Breast epithelium (tissue), 3 donors: ENCODE results near the gene FADS2.

Source experiments
- CTCF ChIP-seq, 3 donors: fragments of 450-650 bp; IDR thresholded peaks; one replicate each; pipeline ENCODE4 v1.5.1; 2016 to 2017; ENCODE audit warnings: antibody characterized with exemption in 3 of 3, mild to moderate bottlenecking in 3 of 3, moderate library complexity in 3 of 3
- POLR2A ChIP-seq: fragments of 450-650 bp; IDR thresholded peaks from one replicate; pipeline ENCODE4 v1.6.1; 2016; ENCODE audit warnings: antibody characterized with exemption, mild to moderate bottlenecking, moderate library complexity
- POLR2AphosphoS5 ChIP-seq, 3 donors: sonication (generic); formaldehyde crosslinking; IDR thresholded peaks; one replicate each; pipeline ENCODE4 v1.6.1; 2017; ENCODE audit warnings: antibody characterized with exemption in 3 of 3

DNA sequence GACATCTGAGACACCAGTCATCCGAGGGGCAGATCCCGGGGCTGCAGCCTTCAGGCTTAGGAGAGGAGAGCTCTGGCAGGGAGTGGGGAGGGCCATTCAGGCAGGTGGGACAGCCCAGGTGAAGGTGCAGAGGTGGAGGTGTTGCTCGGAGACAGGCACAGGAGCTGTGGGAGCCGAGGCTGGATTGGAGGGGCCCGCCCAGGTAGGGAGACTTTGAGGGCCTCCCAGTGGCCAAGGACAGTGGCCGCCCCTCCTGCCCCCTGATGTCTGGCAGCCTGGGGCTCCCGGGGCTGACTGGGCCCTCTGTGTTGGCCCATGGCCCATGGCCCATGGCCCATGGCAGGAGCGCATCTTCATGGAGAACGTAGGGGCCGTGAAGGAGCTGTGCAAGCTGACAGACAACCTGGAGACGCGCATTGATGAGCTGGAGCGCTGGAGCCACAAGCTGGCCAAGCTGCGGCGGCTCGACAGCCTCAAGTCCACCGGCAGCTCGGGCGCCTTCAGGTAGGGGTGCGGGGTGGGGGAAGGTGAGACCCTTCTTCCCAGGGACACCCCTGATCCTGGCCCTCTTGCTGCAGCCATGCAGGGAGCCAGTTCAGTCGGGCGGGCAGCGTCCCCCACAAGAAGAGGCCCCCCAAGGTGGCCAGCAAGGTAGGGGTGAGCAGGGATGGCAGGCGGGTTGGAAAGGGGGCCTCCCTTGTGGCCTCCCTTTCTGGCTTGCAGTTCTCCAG, 49.0 kb upstream of the FADS2 start:
- TF ChIP-seq POLR2AphosphoS5 (IDR thresholded peaks at IDR 0.05): no peak
- TF ChIP-seq CTCF (IDR thresholded peaks at IDR 0.05): no peak
- TF ChIP-seq POLR2A: no peak
